Measurements from ENCODE around the gene SCN8A. TPM values are rescaled to one million over a fixed set of nuclear protein-coding genes. Genes with fewer than 3 reads are reported as not detected.
"Not testable (repeated sequence)": the region's sequence is repeated elsewhere in the genome, so short reads cannot be mapped to it uniquely, and the experiment has no call there.

The SCN8A gene
- polyA plus RNA-seq, 1 donor from 2014 or later = 0.85 TPM

- Mint-ChIP-seq H3K9me3 (peaks cover 4 to 11% (median 8%) of the 10 kb centered on the region in 3 donors), H3K4me3 (no peak overlapping the region), H3K27ac (no peak overlapping the region), H3K36me3 (no peaks in the 10 kb centered on the region), H3K27me3 (peaks cover 3% of the 10 kb centered on the region), H3K4me1 (no peaks in the 10 kb centered on the region)
Measured at GRCh38 chr12:51636581-51636980, 45.5 kb downstream of the SCN8A start.

DNA sequence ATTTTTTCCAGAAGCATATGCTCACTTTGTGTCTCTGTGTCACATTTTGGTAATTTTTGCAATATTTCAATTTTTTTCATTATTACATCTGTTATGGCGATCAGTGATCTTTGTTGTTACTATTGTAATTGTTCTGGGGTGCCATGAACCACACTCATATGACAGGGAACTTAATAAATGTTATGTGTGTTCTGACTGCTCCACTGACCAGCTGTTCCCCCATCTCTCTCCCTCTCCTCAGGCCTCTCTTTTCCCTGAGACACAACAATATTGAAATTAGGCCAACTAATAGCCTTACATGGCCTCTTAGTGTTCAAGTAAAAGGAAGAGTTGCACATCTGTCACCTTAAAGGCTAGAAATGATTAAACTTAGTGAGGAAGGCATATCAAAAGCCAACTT lies 46.0 kb downstream of the SCN8A start:
- Mint-ChIP-seq H3K9me3 (peaks cover 4 to 11% (median 8%) of the 10 kb centered on the region in 3 donors), H3K27ac (no peak overlapping the region), H3K27me3 (peaks cover 3% of the 10 kb centered on the region), H3K4me3 (no peak overlapping the region), H3K4me1 (no peaks in the 10 kb centered on the region), H3K36me3 (no peaks in the 10 kb centered on the region)

DNA sequence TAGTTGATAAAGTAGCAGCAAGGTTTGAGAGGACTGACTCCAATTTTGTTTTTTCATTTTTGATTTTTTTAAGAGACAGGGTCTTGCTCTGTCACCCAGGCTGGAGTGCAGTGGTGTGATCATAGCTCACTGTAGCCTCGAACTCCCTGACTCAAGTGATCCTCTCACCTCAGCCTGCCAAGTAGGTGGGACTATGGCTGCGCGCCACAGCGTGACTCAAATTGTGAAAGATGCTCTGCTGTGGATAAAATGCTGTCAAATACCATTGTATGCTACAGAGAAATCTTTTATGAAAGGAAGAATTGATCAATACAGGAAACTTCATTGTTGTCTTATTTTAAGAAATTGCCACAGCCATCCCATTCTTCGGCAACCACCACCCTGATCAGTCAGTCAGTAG lies 48.3 kb downstream of the SCN8A start:
- Mint-ChIP-seq H3K36me3 (no peaks in the 10 kb centered on the region), H3K9me3 (peaks cover 4 to 11% (median 8%) of the 10 kb centered on the region in 3 donors), H3K4me3 (no peak overlapping the region), H3K27me3 (peaks cover 1% of the 10 kb centered on the region), H3K4me1 (no peaks in the 10 kb centered on the region), H3K27ac (no peak overlapping the region)

DNA sequence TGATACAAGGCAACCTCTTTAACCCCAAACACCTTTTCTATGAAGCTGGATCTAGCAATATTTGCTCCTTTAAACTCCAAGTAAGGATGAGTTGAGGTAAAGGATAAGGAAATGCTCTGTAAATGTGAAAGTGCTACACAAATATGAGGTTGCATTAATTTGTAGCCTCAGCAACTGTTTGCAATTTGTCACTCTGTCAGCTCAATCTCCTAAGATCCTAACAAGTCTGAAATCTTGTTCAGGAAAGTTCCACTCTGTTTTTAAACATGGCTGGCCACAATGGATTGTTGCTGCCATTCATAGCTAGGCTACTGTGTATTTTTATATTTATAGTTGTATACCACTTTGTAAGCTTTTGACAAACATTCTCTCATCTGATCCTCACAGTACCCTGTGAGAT lies 51.3 kb downstream of the SCN8A start:
- peaks cover 2 to 8% (median 7%) of the 10 kb centered on the region in 3 donors for H3K9me3 Mint-ChIP-seq
- no peaks in the 10 kb centered on the region for H3K36me3 Mint-ChIP-seq
- no peaks in the 10 kb centered on the region for H3K4me1 Mint-ChIP-seq
- H3K4me3 Mint-ChIP-seq = no peak overlapping the region
- H3K27ac Mint-ChIP-seq = no peak overlapping the region
- H3K27me3 Mint-ChIP-seq = peaks cover 4% of the 10 kb centered on the region

DNA sequence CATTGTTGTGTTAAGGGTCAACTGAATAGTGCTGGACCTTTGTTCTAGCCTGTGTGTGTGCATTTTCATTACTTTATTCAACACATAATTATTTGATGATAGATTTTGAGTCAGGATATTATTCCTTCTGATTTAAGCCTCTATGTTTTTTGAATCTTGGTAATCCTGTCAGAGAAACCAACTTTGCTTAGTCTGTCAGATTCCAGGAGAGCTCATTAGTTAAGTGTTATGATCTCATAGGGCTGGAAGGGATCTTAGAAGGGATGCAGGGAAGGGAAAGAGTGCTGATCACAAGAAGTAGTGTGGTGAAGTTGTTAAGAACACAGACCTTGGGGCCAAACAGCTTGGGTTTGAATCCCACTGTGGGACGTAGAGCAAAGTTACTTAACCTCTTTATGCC lies 52.9 kb downstream of the SCN8A start:
- Mint-ChIP-seq H3K4me1 (no peaks in the 10 kb centered on the region), H3K27ac (no peak overlapping the region), H3K4me3 (no peak overlapping the region), H3K36me3 (no peaks in the 10 kb centered on the region), H3K9me3 (peaks cover 0 to 4% (median 2%) of the 10 kb centered on the region in 3 donors), H3K27me3 (peaks cover 6% of the 10 kb centered on the region)

GRCh38 chr12:51644691-51645090 lies 53.7 kb downstream of the SCN8A start:
- H3K4me3 Mint-ChIP-seq, H3K9me3 Mint-ChIP-seq, H3K27me3 Mint-ChIP-seq, H3K4me1 Mint-ChIP-seq, H3K36me3 Mint-ChIP-seq, H3K27ac Mint-ChIP-seq: not testable (repeated sequence)

DNA sequence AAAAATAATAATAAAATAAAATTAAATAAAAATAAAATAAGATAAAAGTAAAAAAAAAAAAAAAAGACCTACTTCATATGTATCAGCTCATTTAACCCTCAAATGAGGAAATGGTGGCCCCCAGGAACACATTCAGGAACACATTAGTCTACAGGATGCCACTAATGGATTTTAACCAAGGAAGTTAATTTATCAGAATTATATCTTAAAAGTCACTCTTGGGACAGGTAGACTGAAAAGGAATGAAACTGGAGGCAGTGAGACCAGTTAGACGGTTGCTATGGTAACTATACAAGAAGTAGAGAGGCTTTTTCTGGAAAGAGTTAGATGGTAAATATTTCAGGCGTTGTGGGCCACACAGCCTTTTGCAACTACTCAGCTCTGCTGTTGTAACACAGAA lies 54.9 kb downstream of the SCN8A start:
- H3K36me3 Mint-ChIP-seq = peaks cover 4% of the 10 kb centered on the region
- H3K9me3 Mint-ChIP-seq = peaks cover 3 to 12% (median 10%) of the 10 kb centered on the region in 3 donors
- no peaks in the 10 kb centered on the region for H3K4me1 Mint-ChIP-seq
- H3K27ac Mint-ChIP-seq = no peak overlapping the region
- H3K27me3 Mint-ChIP-seq = peaks cover 6% of the 10 kb centered on the region
- H3K4me3 Mint-ChIP-seq = no peak overlapping the region

DNA sequence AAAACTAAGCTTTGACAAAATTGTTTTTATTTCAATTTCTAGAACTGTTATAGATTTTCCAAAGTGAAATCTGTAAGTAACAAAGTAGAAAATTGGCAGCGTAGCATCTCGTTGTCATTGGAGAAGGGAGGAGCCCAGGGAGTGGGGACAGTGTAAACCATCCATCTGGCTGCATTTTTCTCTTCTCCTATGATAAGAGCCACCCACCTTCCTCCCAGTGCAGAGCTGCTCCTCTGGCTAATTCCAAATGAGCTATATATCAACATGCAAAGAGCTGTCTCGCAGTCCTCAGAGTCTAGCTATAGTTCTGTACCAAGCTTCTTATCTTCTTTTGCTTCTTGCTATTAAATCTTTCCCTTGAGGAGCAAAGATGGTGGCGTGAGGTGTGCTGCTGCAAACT lies 56.6 kb downstream of the SCN8A start:
- Mint-ChIP-seq H3K36me3 (peaks cover 4% of the 10 kb centered on the region), H3K9me3 (peaks cover 3 to 12% (median 10%) of the 10 kb centered on the region in 3 donors), H3K4me3 (no peak overlapping the region), H3K27ac (no peak overlapping the region), H3K27me3 (peaks cover 6% of the 10 kb centered on the region), H3K4me1 (no peaks in the 10 kb centered on the region)

DNA sequence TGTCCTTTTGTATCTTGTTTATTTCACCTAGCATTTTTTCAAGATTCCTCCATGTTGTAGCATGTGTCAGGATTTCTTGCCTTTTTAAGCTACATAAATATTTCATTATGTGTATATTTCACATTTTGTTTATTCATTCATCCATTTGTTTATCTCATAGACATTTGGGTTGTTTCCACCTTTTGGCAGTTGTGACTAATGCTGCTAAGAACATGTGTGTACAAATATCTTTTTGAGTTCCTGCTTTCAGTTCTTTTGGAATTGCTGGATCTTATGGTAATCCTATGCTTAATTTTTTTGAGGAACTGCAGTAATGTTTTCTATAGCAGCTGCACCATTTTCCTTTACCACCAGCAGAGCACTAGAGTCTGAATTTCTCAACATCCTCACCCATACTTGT lies 62.4 kb downstream of the SCN8A start:
- H3K9me3 Mint-ChIP-seq = peaks cover 3 to 11% (median 10%) of the 10 kb centered on the region in 3 donors
- H3K4me3 Mint-ChIP-seq = no peak overlapping the region
- peaks cover 14% of the 10 kb centered on the region for H3K27me3 Mint-ChIP-seq
- H3K27ac Mint-ChIP-seq = no peak overlapping the region
- H3K4me1 Mint-ChIP-seq = no peaks in the 10 kb centered on the region
- peaks cover 8% of the 10 kb centered on the region for H3K36me3 Mint-ChIP-seq

DNA sequence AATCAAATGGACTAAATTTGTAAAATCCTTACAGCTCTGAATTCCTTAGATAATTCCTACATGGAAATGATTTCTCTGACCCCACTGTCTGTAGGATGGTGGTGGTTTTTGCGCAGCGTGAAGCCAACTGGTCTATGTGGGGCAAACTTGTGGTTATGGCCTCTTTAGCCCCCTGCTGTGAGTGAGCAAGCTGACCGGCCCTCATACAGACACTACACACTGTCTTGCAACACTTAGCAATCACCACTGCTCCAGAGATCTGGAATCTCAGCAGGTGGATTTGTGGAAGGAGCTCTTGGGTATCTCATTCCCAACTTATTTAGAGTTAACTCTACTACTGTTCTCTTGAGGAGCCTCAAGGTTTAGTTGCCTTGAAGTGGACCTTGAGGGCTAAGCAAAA lies 70.2 kb downstream of the SCN8A start:
- Mint-ChIP-seq H3K4me3 (no peak overlapping the region), H3K27ac (no peak overlapping the region), H3K4me1 (no peaks in the 10 kb centered on the region), H3K36me3 (no peaks in the 10 kb centered on the region), H3K27me3 (peaks cover 10% of the 10 kb centered on the region), H3K9me3 (peaks cover 0 to 4% (median 0%) of the 10 kb centered on the region in 3 donors)

GRCh38 chr12:51661836-51662235 lies 70.8 kb downstream of the SCN8A start:
- no peaks in the 10 kb centered on the region for H3K36me3 Mint-ChIP-seq
- H3K4me1 Mint-ChIP-seq = no peaks in the 10 kb centered on the region
- peaks cover 8% of the 10 kb centered on the region for H3K27me3 Mint-ChIP-seq
- H3K4me3 Mint-ChIP-seq = no peak overlapping the region
- H3K9me3 Mint-ChIP-seq = peaks cover 0 to 4% (median 0%) of the 10 kb centered on the region in 3 donors
- no peak overlapping the region for H3K27ac Mint-ChIP-seq

DNA sequence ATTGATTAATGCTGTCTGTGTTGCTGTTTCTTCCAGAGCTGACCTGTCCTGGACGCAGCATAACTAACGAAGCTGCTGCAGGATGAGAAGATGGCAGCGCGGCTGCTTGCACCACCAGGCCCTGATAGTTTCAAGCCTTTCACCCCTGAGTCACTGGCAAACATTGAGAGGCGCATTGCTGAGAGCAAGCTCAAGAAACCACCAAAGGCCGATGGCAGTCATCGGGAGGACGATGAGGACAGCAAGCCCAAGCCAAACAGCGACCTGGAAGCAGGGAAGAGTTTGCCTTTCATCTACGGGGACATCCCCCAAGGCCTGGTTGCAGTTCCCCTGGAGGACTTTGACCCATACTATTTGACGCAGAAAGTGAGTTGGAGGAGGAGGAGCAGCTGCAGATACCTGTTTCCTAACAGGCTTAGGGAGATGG lies 71.7 kb downstream of the SCN8A start:
- Mint-ChIP-seq H3K27me3 (peaks cover 8% of the 10 kb centered on the region), H3K9me3 (peaks cover 0 to 4% (median 0%) of the 10 kb centered on the region in 3 donors), H3K36me3 (no peaks in the 10 kb centered on the region), H3K27ac (no peak overlapping the region), H3K4me1 (no peaks in the 10 kb centered on the region), H3K4me3 (no peak overlapping the region)

DNA sequence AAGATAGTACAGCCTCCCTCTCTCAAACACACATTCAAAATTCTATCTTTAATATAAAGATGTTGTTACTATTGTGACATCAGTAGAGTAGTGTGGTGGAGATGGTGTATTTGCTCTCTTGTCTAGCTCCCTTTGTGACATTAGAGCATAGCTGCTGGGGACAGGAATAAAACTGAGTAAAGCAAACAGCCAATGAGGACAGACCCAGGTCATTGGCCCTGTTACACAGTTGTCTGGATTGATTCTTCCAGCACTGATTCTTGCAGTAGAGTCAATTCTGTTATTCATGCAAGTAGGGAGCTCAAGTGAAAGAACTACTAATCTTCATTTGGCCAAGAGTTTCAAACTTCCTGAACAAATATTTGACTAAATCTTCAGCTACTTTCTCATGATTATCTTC lies 72.4 kb downstream of the SCN8A start:
- Mint-ChIP-seq H3K36me3 (no peaks in the 10 kb centered on the region), H3K4me1 (no peaks in the 10 kb centered on the region), H3K4me3 (no peak overlapping the region), H3K9me3 (no peaks in the 10 kb centered on the region), H3K27me3 (peaks cover 2% of the 10 kb centered on the region), H3K27ac (no peak overlapping the region)

- no peaks in the 10 kb centered on the region for H3K4me1 Mint-ChIP-seq
- H3K36me3 Mint-ChIP-seq = no peaks in the 10 kb centered on the region
- peaks cover 2% of the 10 kb centered on the region for H3K27me3 Mint-ChIP-seq
- no peak overlapping the region for H3K27ac Mint-ChIP-seq
- no peak overlapping the region for H3K4me3 Mint-ChIP-seq
- H3K9me3 Mint-ChIP-seq = no peaks in the 10 kb centered on the region
Measured at GRCh38 chr12:51666696-51667095, 75.7 kb downstream of the SCN8A start.

DNA sequence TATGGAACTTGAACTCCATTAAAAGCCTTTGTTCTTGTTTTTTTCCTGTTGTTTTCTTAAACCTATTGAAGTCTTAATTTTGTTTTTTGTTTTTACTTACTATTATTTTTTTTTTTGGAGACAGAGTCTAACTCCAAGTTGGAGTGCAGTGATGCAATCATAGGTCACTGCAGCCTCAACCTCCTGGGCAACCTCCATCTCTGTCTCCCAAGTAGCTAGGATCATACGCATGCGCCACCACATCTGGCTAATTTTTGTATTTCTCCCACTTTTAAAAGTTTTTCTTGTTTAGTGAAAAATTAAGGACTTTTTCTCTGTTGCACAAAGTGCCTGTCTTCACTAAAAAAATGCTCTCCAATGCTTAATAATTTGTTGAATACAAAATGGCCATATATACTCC lies 76.2 kb downstream of the SCN8A start:
- Mint-ChIP-seq H3K9me3 (no peaks in the 10 kb centered on the region), H3K27ac (no peak overlapping the region)

GRCh38 chr12:51669271-51669670 lies 78.2 kb downstream of the SCN8A start:
- Mint-ChIP-seq H3K36me3 (peaks cover 2% of the 10 kb centered on the region), H3K4me1 (no peaks in the 10 kb centered on the region), H3K27me3 (no peaks in the 10 kb centered on the region), H3K4me3 (no peak overlapping the region), H3K27ac (no peak overlapping the region), H3K9me3 (no peaks in the 10 kb centered on the region)

More for the DNA sequence above, 76.2 kb downstream of the SCN8A start:
- H3K4me1 Mint-ChIP-seq = no peaks in the 10 kb centered on the region
- H3K4me3 Mint-ChIP-seq = no peak overlapping the region
- no peaks in the 10 kb centered on the region for H3K27me3 Mint-ChIP-seq
- H3K36me3 Mint-ChIP-seq = peaks cover under 1% of the 10 kb centered on the region

GRCh38 chr12:51669996-51670395 lies 79.0 kb downstream of the SCN8A start:
- Mint-ChIP-seq H3K4me3 (no peak overlapping the region), H3K27me3 (peaks cover 1% of the 10 kb centered on the region), H3K36me3 (peaks cover 2% of the 10 kb centered on the region), H3K4me1 (no peaks in the 10 kb centered on the region), H3K27ac (no peak overlapping the region), H3K9me3 (no peaks in the 10 kb centered on the region)
